CD4-positive, CD25-positive, alpha-beta regulatory T cell (primary cell): ENCODE data around the gene FKBP4. TPM values are rescaled to one million over a fixed set of nuclear protein-coding genes. Genes with fewer than 3 reads are reported as not detected.
A peak's percentile ranks its signal among the peaks of the same experiment; 100 is the strongest.

Experiments used
- ATAC-seq, 2 donors: fragments of 150-1000 bp; cut with Tn5 transposase; one replicate each; pipeline ENCODE4 v1.10.0; 2021; ENCODE audit warnings: low read depth in 2 of 2, moderate number of reproducible peaks in 2 of 2, moderate library complexity in 1 of 2
- DNase-seq, 3 donors: peaks; one replicate each; pipeline versions ENCODE4 v3.0.0 to v3.0.0-alpha.2; 2012 to 2022; ENCODE audit warnings: mixed read lengths in 1 of 3
- H3K27ac ChIP-seq: one replicate; pipeline ENCODE4 v1.7.0; 2013; ENCODE audit warnings: mild to moderate bottlenecking, low read length; ENCODE audit not compliant: insufficient read depth, poor library complexity, severe bottlenecking
- H3K27me3 ChIP-seq: one replicate; pipeline ENCODE4 v1.7.0; 2013; ENCODE audit warnings: low read length; ENCODE audit not compliant: control insufficient read depth, insufficient read depth
- H3K36me3 ChIP-seq: one replicate; pipeline ENCODE4 v1.7.0; 2013; ENCODE audit warnings: mild to moderate bottlenecking, low read length, moderate library complexity; ENCODE audit not compliant: control insufficient read depth, insufficient read depth
- H3K4me1 ChIP-seq: 2 replicates; pipeline ENCODE4 v1.7.0; 2013; ENCODE audit warnings: mild to moderate bottlenecking, low read length; ENCODE audit not compliant: insufficient read depth, control insufficient read depth, poor library complexity, severe bottlenecking
- H3K4me3 ChIP-seq: one replicate; pipeline ENCODE4 v1.7.0; 2013; ENCODE audit warnings: low read depth, mild to moderate bottlenecking, low read length, moderate library complexity
- H3K9me3 ChIP-seq, 2 experiments: 1 replicate in 1 of 2; 2 replicates in 1 of 2; pipeline ENCODE4 v1.7.0; 2013; ENCODE audit warnings: low read length in 2 of 2, mild to moderate bottlenecking in 1 of 2, moderate library complexity in 1 of 2; ENCODE audit not compliant: control insufficient read depth in 2 of 2
- H3K27ac Mint-ChIP-seq, 3 donors: one replicate each; pipeline ENCODE4 v1.8.0; 2020 to 2022; ENCODE audit warnings: mild to moderate bottlenecking in 3 of 3, mixed read lengths in 3 of 3, moderate library complexity in 2 of 3
- H3K27me3 Mint-ChIP-seq: one replicate; pipeline ENCODE4 v1.8.0; 2022; ENCODE audit warnings: mild to moderate bottlenecking, mixed read lengths
- H3K36me3 Mint-ChIP-seq: one replicate; pipeline ENCODE4 v1.8.0; 2020; ENCODE audit warnings: mixed read lengths
- H3K4me1 Mint-ChIP-seq, 4 donors: one replicate each; pipeline ENCODE4 v1.8.0; 2020 to 2022; ENCODE audit warnings: mixed read lengths in 4 of 4, mild to moderate bottlenecking in 1 of 4
- H3K4me3 Mint-ChIP-seq, 4 donors: one replicate each; pipeline ENCODE4 v1.8.0; 2020 to 2022; ENCODE audit warnings: mild to moderate bottlenecking in 4 of 4, mixed read lengths in 4 of 4, moderate library complexity in 3 of 4
- H3K9me3 Mint-ChIP-seq, 7 donors: one replicate each; pipeline ENCODE4 v1.8.0; 2020 to 2022; ENCODE audit warnings: mixed read lengths in 7 of 7, mild to moderate bottlenecking in 3 of 7, moderate library complexity in 2 of 7
- polyA plus RNA-seq, 4 donors: library from polyadenylated mRNA; unstranded; fragments of 300-500 nt; fragmentation: Illumina TruSeq; gene quantifications; one replicate each; pipeline ENCODE4 v1.2.3, GENCODE V29; 2021
- total RNA-seq: library from RNA; stranded (reverse); gene quantifications from one replicate; pipeline ENCODE4 v1.2.3, GENCODE V29; 2022

FKBP4 gene
- total and polyA plus RNA-seq, 5 donors from 2014 or later = 22.0 to 46.6 (median 29.3) TPM

DNA sequence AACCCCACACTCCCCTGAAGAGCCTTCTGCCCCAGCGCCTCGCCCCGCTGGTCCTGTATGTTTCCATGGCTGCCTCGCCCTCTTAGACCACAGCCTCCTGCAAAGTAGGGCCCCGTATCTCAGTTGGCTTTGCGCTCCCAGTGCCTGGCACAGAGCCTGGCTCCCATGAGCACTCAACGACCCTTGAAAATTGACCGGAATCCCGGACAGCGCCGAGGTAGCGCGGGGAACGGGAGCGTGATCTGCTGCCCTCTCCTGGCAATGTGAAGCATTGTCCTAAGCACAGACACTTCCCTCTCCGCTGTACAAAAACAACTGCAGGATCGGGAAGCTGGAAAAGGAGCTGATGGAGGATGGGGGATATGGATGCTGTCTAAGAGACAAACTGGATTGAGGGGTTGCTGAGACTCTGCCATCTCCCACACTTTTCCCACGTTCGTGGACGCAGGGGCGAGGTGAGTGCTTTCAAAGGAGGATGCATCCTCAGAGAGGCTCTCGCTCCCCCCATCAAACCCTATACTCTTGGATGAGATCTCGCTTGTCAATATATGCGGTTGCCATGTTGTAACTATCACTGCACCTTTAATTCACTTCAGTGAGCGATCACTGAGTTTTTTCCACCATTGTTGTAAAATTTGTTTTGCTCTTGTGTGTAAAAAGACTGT lies 10.7 kb upstream of the FKBP4 start:
- H3K4me3 Mint-ChIP-seq = peak overlapping the region in 2 of 4 donors; percentile 75 to 84
- H3K9me3 Mint-ChIP-seq = no peaks in the 10 kb centered on the region
- Histone ChIP-seq H3K27me3 (peaks cover 8% of the 10 kb centered on the region), H3K4me1 (peaks cover 8% of the 10 kb centered on the region), H3K36me3 (no peaks in the 10 kb centered on the region), H3K9me3 (no peaks in the 10 kb centered on the region), H3K27ac (no peak overlapping the region), H3K4me3 (peak overlapping the region; percentile 14)
- H3K27ac Mint-ChIP-seq = peak overlapping the region in 1 of 3 donors; percentile 49
- peak; percentile 17 to 40 (median 38) for DNase-seq
- H3K36me3 Mint-ChIP-seq = no peaks in the 10 kb centered on the region
- H3K4me1 Mint-ChIP-seq = peaks cover 0 to 12% (median 6%) of the 10 kb centered on the region in 4 donors
- peak; percentile 74 to 82 for ATAC-seq
- H3K27me3 Mint-ChIP-seq = peaks cover 16% of the 10 kb centered on the region

GRCh38 chr12:2785017-2785416 lies 9.8 kb upstream of the FKBP4 start:
- H3K9me3 ChIP-seq = no peaks in the 10 kb centered on the region
- H3K9me3 Mint-ChIP-seq = no peaks in the 10 kb centered on the region
- H3K4me3 Mint-ChIP-seq = no peak overlapping the region
- H3K4me1 Mint-ChIP-seq = peaks cover 0 to 12% (median 6%) of the 10 kb centered on the region in 4 donors
- ATAC-seq (no peak), DNase-seq (no peak)
- no peak overlapping the region for H3K27ac Mint-ChIP-seq
- H3K36me3 Mint-ChIP-seq = no peaks in the 10 kb centered on the region
- peaks cover 16% of the 10 kb centered on the region for H3K27me3 Mint-ChIP-seq
- H3K27me3 ChIP-seq = peaks cover 8% of the 10 kb centered on the region
- peaks cover 8% of the 10 kb centered on the region for H3K4me1 ChIP-seq
- H3K27ac ChIP-seq = no peak overlapping the region
- H3K4me3 ChIP-seq = no peak overlapping the region
- H3K36me3 ChIP-seq = no peaks in the 10 kb centered on the region

GRCh38 chr12:2791089-2791488 lies 3.7 kb upstream of the FKBP4 start:
- no peaks in the 10 kb centered on the region for H3K36me3 Mint-ChIP-seq
- no peak for DNase-seq
- H3K27me3 Mint-ChIP-seq = peaks cover 4% of the 10 kb centered on the region
- Histone ChIP-seq H3K27ac (no peak overlapping the region), H3K4me3 (no peak overlapping the region), H3K36me3 (no peaks in the 10 kb centered on the region), H3K9me3 (no peaks in the 10 kb centered on the region), H3K4me1 (peaks cover 14% of the 10 kb centered on the region), H3K27me3 (no peaks in the 10 kb centered on the region)
- H3K27ac Mint-ChIP-seq = no peak overlapping the region
- peak overlapping the region in 1 of 4 donors; percentile 18 for H3K4me3 Mint-ChIP-seq
- no peaks in the 10 kb centered on the region for H3K9me3 Mint-ChIP-seq
- ATAC-seq = no peak
- H3K4me1 Mint-ChIP-seq = peaks cover 0 to 5% (median 0%) of the 10 kb centered on the region in 4 donors

DNA sequence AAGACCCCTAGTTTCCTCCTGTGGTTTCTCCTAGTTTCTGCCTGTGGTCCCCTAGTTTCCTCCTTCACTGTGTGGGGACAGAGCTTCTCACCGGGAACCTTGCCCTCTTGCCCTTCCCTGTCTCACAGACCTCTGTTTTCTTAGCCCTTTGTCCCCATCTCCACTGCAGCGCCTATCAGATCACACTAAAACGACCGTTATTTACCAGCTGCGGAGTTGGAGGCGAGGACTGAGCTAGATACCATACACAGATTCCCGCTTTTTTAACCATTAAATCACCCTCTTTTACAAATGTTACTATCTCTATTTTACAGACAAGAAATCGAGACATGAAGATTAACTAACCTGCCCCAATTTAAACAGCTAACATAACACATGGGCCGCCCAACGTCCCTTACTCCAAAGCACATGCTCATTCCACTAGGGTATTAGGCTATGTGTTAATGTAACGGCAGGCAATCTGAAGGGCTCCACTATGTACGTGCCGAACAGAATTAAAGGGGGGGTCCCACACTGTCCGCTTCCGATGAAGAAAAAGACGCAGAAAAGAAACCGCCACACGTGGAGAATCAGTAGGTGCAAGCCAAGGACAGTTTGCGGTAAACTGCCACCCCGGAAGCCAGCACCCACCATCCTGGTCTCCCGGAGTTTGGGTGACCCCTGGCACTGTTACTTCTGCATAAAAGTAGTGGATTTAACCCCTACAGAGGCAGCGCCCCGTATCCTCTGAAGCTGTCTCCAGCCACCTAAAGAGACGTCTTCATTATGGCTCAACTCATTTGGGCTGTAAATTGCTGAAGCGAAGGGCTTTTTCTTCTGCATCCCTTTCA lies 1.9 kb upstream of the FKBP4 start:
- Mint-ChIP-seq H3K4me1 (peaks cover 4 to 21% (median 10%) of the 10 kb centered on the region in 4 donors), H3K9me3 (no peaks in the 10 kb centered on the region), H3K27me3 (peaks cover 4% of the 10 kb centered on the region), H3K4me3 (peak overlapping the region; percentile 87 to 96 (median 90)), H3K27ac (peak overlapping the region in 2 of 3 donors; percentile 38 to 57), H3K36me3 (no peaks in the 10 kb centered on the region)
- DNase-seq = no peak
- Histone ChIP-seq H3K9me3 (no peaks in the 10 kb centered on the region), H3K4me1 (peaks cover 25% of the 10 kb centered on the region), H3K27ac (no peak overlapping the region), H3K27me3 (no peaks in the 10 kb centered on the region), H3K36me3 (peaks cover 3% of the 10 kb centered on the region), H3K4me3 (no peak overlapping the region)
- no peak for ATAC-seq

- Mint-ChIP-seq H3K9me3 (no peaks in the 10 kb centered on the region), H3K4me1 (peaks cover 6 to 27% (median 10%) of the 10 kb centered on the region in 4 donors), H3K36me3 (peaks cover 3% of the 10 kb centered on the region), H3K4me3 (peak overlapping the region; percentile 87 to 96 (median 90)), H3K27me3 (peaks cover 4% of the 10 kb centered on the region), H3K27ac (peak overlapping the region in 1 of 3 donors; percentile 60)
- Histone ChIP-seq H3K4me1 (peaks cover 25% of the 10 kb centered on the region), H3K27me3 (no peaks in the 10 kb centered on the region), H3K27ac (no peak overlapping the region), H3K9me3 (no peaks in the 10 kb centered on the region), H3K4me3 (no peak overlapping the region), H3K36me3 (peaks cover 10% of the 10 kb centered on the region)
- ATAC-seq = no peak
- no peak for DNase-seq
These were observed 1.2 kb upstream of the FKBP4 start for GRCh38 chr12:2793561-2793960.

DNA sequence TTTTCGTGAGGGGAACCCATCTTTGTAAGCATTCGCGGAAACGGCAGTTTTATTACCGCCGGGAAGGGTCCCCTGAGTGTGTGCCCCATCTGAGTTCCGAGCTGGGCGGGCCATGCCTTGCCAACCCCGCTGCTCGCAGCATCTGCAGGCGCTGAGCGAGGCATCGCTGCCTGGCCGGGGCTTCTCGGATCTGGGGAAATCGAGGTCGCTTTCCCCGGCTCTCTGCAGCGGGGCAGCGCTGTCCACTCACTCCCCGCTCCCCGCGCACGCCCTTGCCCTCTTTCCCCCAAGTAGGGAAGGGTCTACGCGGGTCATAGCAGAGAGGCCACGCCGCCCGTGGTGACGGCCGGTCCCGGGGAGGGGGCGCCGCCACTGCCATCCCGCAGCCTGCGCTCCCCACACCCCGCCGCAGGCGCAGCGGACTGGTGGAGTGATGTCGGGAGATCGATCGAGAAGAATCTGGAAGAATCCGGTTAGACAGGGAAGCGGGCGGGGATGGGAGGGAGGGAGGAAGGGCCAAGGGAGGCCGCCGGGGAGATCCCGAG lies 507 bp upstream of the FKBP4 start:
- Mint-ChIP-seq H3K9me3 (no peaks in the 10 kb centered on the region), H3K4me1 (peaks cover 6 to 27% (median 12%) of the 10 kb centered on the region in 4 donors), H3K36me3 (peaks cover 5% of the 10 kb centered on the region), H3K4me3 (peak overlapping the region; percentile 88 to 96 (median 94)), H3K27me3 (peaks cover 4% of the 10 kb centered on the region), H3K27ac (peak overlapping the region in 1 of 3 donors; percentile 82)
- peaks cover 25% of the 10 kb centered on the region for H3K4me1 ChIP-seq
- ATAC-seq = no peak
- no peaks in the 10 kb centered on the region for H3K27me3 ChIP-seq
- peaks cover 17% of the 10 kb centered on the region for H3K36me3 ChIP-seq
- peak overlapping the region; percentile 19 for H3K4me3 ChIP-seq
- no peak overlapping the region for H3K27ac ChIP-seq
- H3K9me3 ChIP-seq = no peaks in the 10 kb centered on the region
- DNase-seq = peak; percentile 5 to 23 (median 15)

- H3K27me3 ChIP-seq = no peaks in the 10 kb centered on the region
- peaks cover 25% of the 10 kb centered on the region for H3K4me1 ChIP-seq
- Mint-ChIP-seq H3K4me1 (peaks cover 6 to 27% (median 13%) of the 10 kb centered on the region in 4 donors), H3K4me3 (peak overlapping the region; percentile 93 to 97 (median 94)), H3K9me3 (no peaks in the 10 kb centered on the region), H3K36me3 (peaks cover 17% of the 10 kb centered on the region), H3K27me3 (peaks cover 4% of the 10 kb centered on the region), H3K27ac (peak overlapping the region; percentile 52 to 93 (median 91))
- H3K4me3 ChIP-seq = peak overlapping the region; percentile 86
- H3K36me3 ChIP-seq = peaks cover 27% of the 10 kb centered on the region
- ATAC-seq (peak; percentile 73 to 77), DNase-seq (peak; percentile 67 to 72 (median 71))
- H3K27ac ChIP-seq = peak overlapping the region; percentile 53
- H3K9me3 ChIP-seq = no peaks in the 10 kb centered on the region
These were observed 769 bp downstream of the FKBP4 start for GRCh38 chr12:2795291-2796186.
